CD14-positive monocyte (primary cell): Measurements from ENCODE around the gene EIF3B. TPM values are rescaled to one million over a fixed set of nuclear protein-coding genes. Genes with fewer than 3 reads are reported as not detected.

Experiments used
- DNase-seq, 3 donors: peaks; one replicate each; pipeline ENCODE4 v3.0.0-alpha.2; 2011 to 2022
- H2AFZ ChIP-seq: 2 replicates; pipeline ENCODE4 v1.6.0; 2012; ENCODE audit warnings: mild to moderate bottlenecking, low read depth, low read length, inconsistent platforms; ENCODE audit not compliant: insufficient read depth, poor library complexity, severe bottlenecking
- H3K27ac ChIP-seq, 2 donors: 1 replicate in 1 of 2; 2 replicates in 1 of 2; pipeline ENCODE4 v1.5.1; 2012 to 2013; ENCODE audit warnings: low read length in 2 of 2, control low read depth in 1 of 2, inconsistent platforms in 1 of 2, low read depth in 1 of 2, mild to moderate bottlenecking in 1 of 2
- H3K27me3 ChIP-seq, 2 donors: one replicate each; pipeline versions ENCODE4 v1.6.0 to v1.6.1; 2011 to 2013; ENCODE audit warnings: low read length in 2 of 2; ENCODE audit not compliant: control insufficient read depth in 2 of 2, insufficient read depth in 2 of 2
- H3K36me3 ChIP-seq, 2 donors: replicated peaks in 1 of 2; 1 replicate in 1 of 2; 2 replicates in 1 of 2; pipeline versions ENCODE4 v1.5.1 to v1.6.1; 2012 to 2013; ENCODE audit warnings: low read length in 2 of 2, control low read depth in 1 of 2, inconsistent platforms in 1 of 2, mild to moderate bottlenecking in 1 of 2; ENCODE audit not compliant: insufficient read depth in 2 of 2, control insufficient read depth in 1 of 2
- H3K4me1 ChIP-seq, 2 donors: 1 replicate in 1 of 2; 2 replicates in 1 of 2; pipeline versions ENCODE4 v1.5.1 to v1.6.1; 2012 to 2013; ENCODE audit warnings: low read length in 2 of 2, control low read depth in 1 of 2, inconsistent platforms in 1 of 2, mild to moderate bottlenecking in 1 of 2, moderate library complexity in 1 of 2; ENCODE audit not compliant: insufficient read depth in 2 of 2, control insufficient read depth in 1 of 2
- H3K4me2 ChIP-seq: replicated peaks from 2 replicates; pipeline ENCODE3; 2012; ENCODE audit warnings: low read length, moderate library complexity, mild to moderate bottlenecking; ENCODE audit not compliant: poor library complexity, severe bottlenecking; ENCODE audit errors: extremely low read depth
- H3K4me3 ChIP-seq, 3 experiments: fragments of 200-600 bp in 1 of 3; sonication (generic) in 1 of 3; replicated peaks in 1 of 3; 1 replicate in 2 of 3; 2 replicates in 1 of 3; pipeline ENCODE4 v1.5.1; 2011 to 2013; ENCODE audit warnings: low read length in 3 of 3, mild to moderate bottlenecking in 3 of 3, control low read depth in 2 of 3, low read depth in 2 of 3, inconsistent platforms in 1 of 3, moderate library complexity in 1 of 3
- H3K79me2 ChIP-seq: 2 replicates; pipeline ENCODE4 v1.6.0; 2012; ENCODE audit warnings: mild to moderate bottlenecking, control low read depth, inconsistent platforms, low read length, moderate library complexity; ENCODE audit not compliant: insufficient read depth
- H3K9ac ChIP-seq: 2 replicates; pipeline ENCODE4 v1.6.0; 2017; ENCODE audit warnings: low read length, mild to moderate bottlenecking; ENCODE audit not compliant: insufficient read depth, poor library complexity, severe bottlenecking
- H3K9me3 ChIP-seq, 2 donors: replicated peaks in 1 of 2; 1 replicate in 1 of 2; 2 replicates in 1 of 2; pipeline versions ENCODE4 v1.5.1 to v1.6.1; 2012 to 2013; ENCODE audit warnings: low read length in 2 of 2, control low read depth in 1 of 2; ENCODE audit not compliant: control insufficient read depth in 1 of 2, insufficient read depth in 1 of 2
- H4K20me1 ChIP-seq: 2 replicates; pipeline ENCODE4 v1.6.0; 2012; ENCODE audit warnings: mild to moderate bottlenecking, low read length, control low read depth, moderate library complexity; ENCODE audit not compliant: insufficient read depth
- H3K27ac Mint-ChIP-seq, 7 donors: one replicate each; pipeline ENCODE4 v1.8.0; 2020; ENCODE audit warnings: mild to moderate bottlenecking in 7 of 7, mixed read lengths in 7 of 7, moderate library complexity in 6 of 7, inconsistent platforms in 2 of 7
- H3K27me3 Mint-ChIP-seq, 3 donors: one replicate each; pipeline ENCODE4 v1.8.0; 2021 to 2022; ENCODE audit warnings: low read depth in 3 of 3, mild to moderate bottlenecking in 3 of 3, mixed read lengths in 3 of 3, moderate library complexity in 3 of 3, inconsistent platforms in 1 of 3
- H3K36me3 Mint-ChIP-seq, 2 donors: one replicate each; pipeline ENCODE4 v1.8.0; 2020; ENCODE audit warnings: mixed read lengths in 2 of 2, inconsistent platforms in 1 of 2, mild to moderate bottlenecking in 1 of 2
- H3K4me1 Mint-ChIP-seq: one replicate; pipeline ENCODE4 v1.8.0; 2020; ENCODE audit warnings: mild to moderate bottlenecking, mixed read lengths
- H3K4me3 Mint-ChIP-seq, 2 donors: one replicate each; pipeline ENCODE4 v1.8.0; 2020; ENCODE audit warnings: mild to moderate bottlenecking in 2 of 2, mixed read lengths in 2 of 2, moderate library complexity in 1 of 2
- H3K9me3 Mint-ChIP-seq, 7 donors: one replicate each; pipeline ENCODE4 v1.8.0; 2020 to 2022; ENCODE audit warnings: mixed read lengths in 7 of 7, mild to moderate bottlenecking in 6 of 7, moderate library complexity in 6 of 7, inconsistent platforms in 2 of 7
- WGBS: methylation state at CpG from one replicate; pipeline ENCODE4 v1.1.5; 2013; ENCODE audit warnings: missing lambda C conversion rate; ENCODE audit not compliant: insufficient coverage; 5-methylcytosine and 5-hydroxymethylcytosine counted together
- intact Hi-C, 2 donors: fragments of 100-400 bp; cut with micrococcal nuclease; formaldehyde crosslinking; loops; one replicate each; pipeline versions ENCODE4 v1.15.0 to v1.15.1; 2023
- polyA plus RNA-seq, 3 donors: library from polyadenylated mRNA; depleted of rRNA in 1 of 3; unstranded in 2 of 3; stranded (reverse) in 1 of 3; fragments of 300-500 nt in 2 of 3; fragments of >200 nt in 1 of 3; fragmentation: Illumina TruSeq in 2 of 3; gene quantifications; 1 replicate in 2 of 3; 2 replicates in 1 of 3; pipeline ENCODE4 v1.2.3, GENCODE V29; 2012 to 2021
- TF ChIP-seq, protein P1 (sequence below): fragments of 200-600 bp; IDR thresholded peaks from one replicate; pipeline ENCODE4 v1.8.0; 2022; ENCODE audit warnings: antibody characterized with exemption, mild to moderate bottlenecking

Gene EIF3B
- polyA plus RNA-seq, 3 donors: 46.0 to 89.1 (median 69.2) TPM

DNA sequence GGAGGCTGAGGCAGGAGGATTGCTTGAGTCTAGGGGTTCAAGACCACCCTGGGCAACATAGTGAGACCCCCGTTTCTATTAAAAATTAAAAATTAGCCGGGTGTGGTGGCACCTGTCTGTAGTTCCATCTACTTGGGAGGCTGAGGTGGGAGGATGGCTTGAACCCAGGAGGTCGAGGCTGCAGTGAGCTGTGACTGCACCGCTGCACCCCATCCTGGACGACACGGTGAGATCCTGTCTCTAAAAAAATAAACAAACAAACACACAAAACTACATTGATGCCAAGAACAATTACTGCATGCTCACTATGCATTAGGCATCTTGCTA, 48.0 kb downstream of the EIF3B start:
- H2AFZ ChIP-seq: peak overlapping the region; percentile 72
- TF ChIP-seq, protein P1, sequence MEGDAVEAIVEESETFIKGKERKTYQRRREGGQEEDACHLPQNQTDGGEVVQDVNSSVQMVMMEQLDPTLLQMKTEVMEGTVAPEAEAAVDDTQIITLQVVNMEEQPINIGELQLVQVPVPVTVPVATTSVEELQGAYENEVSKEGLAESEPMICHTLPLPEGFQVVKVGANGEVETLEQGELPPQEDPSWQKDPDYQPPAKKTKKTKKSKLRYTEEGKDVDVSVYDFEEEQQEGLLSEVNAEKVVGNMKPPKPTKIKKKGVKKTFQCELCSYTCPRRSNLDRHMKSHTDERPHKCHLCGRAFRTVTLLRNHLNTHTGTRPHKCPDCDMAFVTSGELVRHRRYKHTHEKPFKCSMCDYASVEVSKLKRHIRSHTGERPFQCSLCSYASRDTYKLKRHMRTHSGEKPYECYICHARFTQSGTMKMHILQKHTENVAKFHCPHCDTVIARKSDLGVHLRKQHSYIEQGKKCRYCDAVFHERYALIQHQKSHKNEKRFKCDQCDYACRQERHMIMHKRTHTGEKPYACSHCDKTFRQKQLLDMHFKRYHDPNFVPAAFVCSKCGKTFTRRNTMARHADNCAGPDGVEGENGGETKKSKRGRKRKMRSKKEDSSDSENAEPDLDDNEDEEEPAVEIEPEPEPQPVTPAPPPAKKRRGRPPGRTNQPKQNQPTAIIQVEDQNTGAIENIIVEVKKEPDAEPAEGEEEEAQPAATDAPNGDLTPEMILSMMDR: no peak

DNA sequence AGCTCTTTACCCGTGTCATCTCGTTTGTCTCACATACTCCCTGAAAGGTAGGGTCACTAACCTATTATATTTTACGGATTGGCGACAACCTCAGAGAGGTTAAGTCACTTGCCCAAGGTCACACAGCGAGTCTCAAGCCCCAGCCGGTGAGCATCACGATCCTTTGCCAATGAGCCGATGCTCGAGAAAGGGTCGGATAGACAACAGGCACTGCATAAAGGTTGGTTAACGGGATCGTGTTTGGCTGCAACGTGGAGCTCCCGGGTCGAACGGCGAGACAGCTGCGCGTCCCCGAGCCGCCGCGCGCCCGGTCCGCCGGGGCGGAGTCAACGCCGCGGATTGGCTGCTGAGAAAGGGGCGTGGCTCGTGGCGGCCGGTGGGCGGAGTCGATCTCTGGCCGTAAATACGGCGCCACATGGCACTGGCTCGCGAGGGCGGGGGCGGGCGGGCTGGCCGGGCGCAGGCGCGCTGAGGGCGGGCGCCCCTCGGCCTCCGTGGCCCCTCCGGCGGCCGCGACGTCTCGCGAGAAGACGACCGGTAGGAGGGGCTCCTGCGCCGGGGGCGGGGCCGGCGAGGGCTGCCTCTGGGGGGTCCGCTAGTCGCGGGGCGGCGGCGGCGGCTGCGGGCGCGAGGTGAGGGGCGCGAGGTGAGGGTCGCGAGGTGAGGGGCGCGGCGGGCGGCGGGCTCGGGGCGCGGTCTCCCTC, 48.5 kb downstream of the EIF3B start, which contains the start of gene CHST12:
TSS of gene CHST12 (plus strand) at position 598 of the 704 bp plus-strand sequence. CDS start 29,029 bp downstream, outside the sequence.
- intact Hi-C loops: loop anchor here in 1 of 2 donors (5.0 to 10.0 kb wide), 3 partner anchors 46 to 112 kb away; partner anchors contain the start of genes LFNG and SNX8
- Histone ChIP-seq H3K27ac (peak within 1 kb of the TSS in 1 of 2 donors; percentile 70), H2AFZ (peak within 1 kb of the TSS; percentile 72), H3K79me2 (peaks cover 38% of the 10 kb centered on the region), H3K9me3 (no peaks in the 10 kb centered on the region), H3K4me3 (peak within 1 kb of the TSS; percentile 68 to 85 (median 78)), H4K20me1 (no peaks in the 10 kb centered on the region), H3K4me2 (peak within 1 kb of the TSS; percentile 90), H3K9ac (peak within 1 kb of the TSS; percentile 69), H3K4me1 (peaks cover 66 to 69% of the 10 kb centered on the region in 2 donors), H3K36me3 (no peaks in the 10 kb centered on the region), H3K27me3 (no peaks in the 10 kb centered on the region)
- Mint-ChIP-seq H3K4me3 (peak within 1 kb of the TSS; percentile 82 to 90), H3K4me1 (peaks cover 67% of the 10 kb centered on the region), H3K9me3 (no peaks in the 10 kb centered on the region), H3K27me3 (peaks cover 0 to 1% (median 0%) of the 10 kb centered on the region in 3 donors), H3K27ac (peak within 1 kb of the TSS in 6 of 7 donors; percentile 10 to 66 (median 54)), H3K36me3 (no peaks in the 10 kb centered on the region)
- DNase-seq: peak; percentile 89 to 93 (median 89)
- WGBS: 1% methylated on average over 89 of the region's 89 CpGs
- TF ChIP-seq, protein P1: no peak

More for the DNA sequence above, 48.0 kb downstream of the EIF3B start:
- Mint-ChIP-seq H3K27me3 (peaks cover 0 to 1% (median 0%) of the 10 kb centered on the region in 3 donors), H3K4me3 (peak overlapping the region; percentile 74 to 86), H3K4me1 (peaks cover 63% of the 10 kb centered on the region), H3K36me3 (no peaks in the 10 kb centered on the region), H3K9me3 (no peaks in the 10 kb centered on the region), H3K27ac (peak overlapping the region in 3 of 7 donors; percentile 45 to 66 (median 46))
- Histone ChIP-seq H3K4me2 (peak overlapping the region; percentile 90), H3K9ac (peak overlapping the region; percentile 37), H3K79me2 (peaks cover 33% of the 10 kb centered on the region), H3K27me3 (no peaks in the 10 kb centered on the region), H3K4me3 (peak overlapping the region; percentile 48 to 78 (median 50)), H3K36me3 (no peaks in the 10 kb centered on the region), H3K27ac (peak overlapping the region in 1 of 2 donors; percentile 70), H3K9me3 (no peaks in the 10 kb centered on the region), H4K20me1 (no peaks in the 10 kb centered on the region), H3K4me1 (peaks cover 61 to 64% of the 10 kb centered on the region in 2 donors)
- WGBS: 37% methylated on average over 2 of the region's 6 CpGs
- intact Hi-C loops: loop anchor here in 1 of 2 donors (5.0 to 10.0 kb wide), 3 partner anchors 45 to 112 kb away; partner anchors contain the start of genes LFNG and SNX8
- DNase-seq: no peak
